ENCODE data around the gene TMEM179. TPM values are rescaled to one million over a fixed set of nuclear protein-coding genes. Genes with fewer than 3 reads are reported as not detected.

Gene TMEM179
- total and polyA plus RNA-seq, 2 of the 13 experiments (the other 11 are each of a cell fraction or from before 2014, with no cell fraction given) = not detected

- no peak for DNase-seq (ENCODE audit: low spot score)
- FAIRE-seq = no peak
- intact Hi-C loops (cut with micrococcal nuclease; ENCODE audit: unreplicated experiment) = no loop called here
- Histone ChIP-seq H3K27me3 (ENCODE audit: control insufficient read depth in 1 of 2, insufficient read depth in 2 of 2, low read length in 2 of 2) (peaks cover 10 to 94% of the 10 kb centered on the region in 2 experiments; a peak in 4 of 5 replicates), H3K36me3 (replicated peaks in 1 of 2; ENCODE audit: control insufficient read depth in 1 of 2, insufficient read depth in 2 of 2, low read length in 2 of 2) (no peaks in the 10 kb centered on the region), H3K9me3 (ENCODE audit: low read length) (no peaks in the 10 kb centered on the region), H2AFZ (ENCODE audit: low read length) (no peak overlapping the region), H4K20me1 (ENCODE audit: insufficient read depth, low read length) (peaks cover 6% of the 10 kb centered on the region; the same call in 1 of the 2 replicates), H3K9ac (ENCODE audit: insufficient read depth, low read depth, low read length) (no peak overlapping the region), H3K4me2 (ENCODE audit: low read depth, low read length) (no peak overlapping the region), H3K4me3 (replicated peaks in 1 of 3; ENCODE audit: insufficient read depth in 1 of 3, low read depth in 2 of 3, low read length in 3 of 3) (no peak overlapping the region), H3K79me2 (ENCODE audit: insufficient read depth, low read length) (no peaks in the 10 kb centered on the region), H3K27ac (ENCODE audit: extremely low read length, insufficient read depth, low read length) (no peak overlapping the region), H3K4me1 (ENCODE audit: insufficient read depth, low read length) (no peaks in the 10 kb centered on the region)
- in situ Hi-C loops (cut with HindIII; ENCODE audit: extremely low pct_ligation_motif_present, low pct_unique_long_range_greater_than_20kb) = no loop called here
- TF ChIP-seq ZNF451 (CRISPR knock-in tag; IDR thresholded peaks at IDR 0.05) (no peak), KLF12 (CRISPR knock-in tag; IDR thresholded peaks at IDR 0.05; ENCODE audit: borderline replicate concordance) (no peak)
- no peak for ATAC-seq
- WGBS (ENCODE audit: low lambda C conversion rate) = 8% methylated on average over 2 of the region's 12 CpGs
- POLR2A ChIA-PET = no interaction called here
- no TSS peak for BruUV-seq (replicated peaks)
- CTCF ChIA-PET (ENCODE audit: low intra/inter-chr PET ratio, low total read pairs) = no interaction called here
Measured at GRCh38 chr14:104554088-104554607, 50.4 kb downstream of the TMEM179 start.

- FAIRE-seq = no peak
- H3K27me3 ChIP-seq (ENCODE audit: control insufficient read depth in 1 of 2, insufficient read depth in 2 of 2, low read length in 2 of 2) = peaks cover 10 to 91% of the 10 kb centered on the region in 2 experiments; a peak in 4 of 5 replicates
- no peak for ATAC-seq
- BruUV-seq (replicated peaks) = no TSS peak
- H3K4me1 ChIP-seq (ENCODE audit: insufficient read depth, low read length) = no peaks in the 10 kb centered on the region
- WGBS (ENCODE audit: low lambda C conversion rate) = 25% methylated on average over 18 of the region's 30 CpGs
- DNase-seq (ENCODE audit: low spot score) = no peak
- no peaks in the 10 kb centered on the region for H3K36me3 ChIP-seq (replicated peaks in 1 of 2; ENCODE audit: control insufficient read depth in 1 of 2, insufficient read depth in 2 of 2, low read length in 2 of 2)
- in situ Hi-C loops (cut with HindIII; ENCODE audit: extremely low pct_ligation_motif_present, low pct_unique_long_range_greater_than_20kb) = no loop called here
- H3K9ac ChIP-seq (ENCODE audit: insufficient read depth, low read depth, low read length) = no peak overlapping the region
- ChIA-PET CTCF (ENCODE audit: low intra/inter-chr PET ratio, low total read pairs) (no interaction called here), POLR2A (no interaction called here)
- H3K27ac ChIP-seq (ENCODE audit: extremely low read length, insufficient read depth, low read length) = no peak overlapping the region
- no peak overlapping the region for H3K4me2 ChIP-seq (ENCODE audit: low read depth, low read length)
- peaks cover 6% of the 10 kb centered on the region; the same call in 1 of the 2 replicates for H4K20me1 ChIP-seq (ENCODE audit: insufficient read depth, low read length)
- TF ChIP-seq ZNF556 (CRISPR knock-in tag; IDR thresholded peaks at IDR 0.05; ENCODE audit: borderline replicate concordance) (no peak), ZNF136 (CRISPR knock-in tag; IDR thresholded peaks at IDR 0.05; ENCODE audit: low read depth) (no peak), ZNF781 (CRISPR knock-in tag; IDR thresholded peaks at IDR 0.05; ENCODE audit: borderline replicate concordance, not compliant biosample characterization) (no peak), ZNF451 (CRISPR knock-in tag; IDR thresholded peaks at IDR 0.05) (no peak), ZNF468 (CRISPR knock-in tag; IDR thresholded peaks at IDR 0.05) (no peak), ZSCAN31 (CRISPR knock-in tag; IDR thresholded peaks at IDR 0.05; ENCODE audit: low read depth) (no peak), EZH2 (conservative IDR thresholded peaks at IDR 0.05; ENCODE audit: low read depth, low read length) (0 out of 2 replicates have a peak, but pooled peaks have one; percentile 16), MXD3 (CRISPR knock-in tag; IDR thresholded peaks at IDR 0.05) (no peak)
- H3K9me3 ChIP-seq (ENCODE audit: low read length) = no peaks in the 10 kb centered on the region
- no peak overlapping the region for H2AFZ ChIP-seq (ENCODE audit: low read length)
- no peaks in the 10 kb centered on the region for H3K79me2 ChIP-seq (ENCODE audit: insufficient read depth, low read length)
- intact Hi-C loops (cut with micrococcal nuclease; ENCODE audit: unreplicated experiment) = no loop called here
- no peak overlapping the region for H3K4me3 ChIP-seq (replicated peaks in 1 of 3; ENCODE audit: insufficient read depth in 1 of 3, low read depth in 2 of 3, low read length in 3 of 3)
Measured at GRCh38 chr14:104553166-104554087, 51.1 kb downstream of the TMEM179 start.

All from HepG2 (cell line).